Mesothelial cell of epicardium (in vitro differentiated cells): ENCODE data around the gene ATP2C2. TPM values are rescaled to one million over a fixed set of nuclear protein-coding genes. Genes with fewer than 3 reads are reported as not detected.

Experiments
- DNase-seq, 2 experiments: peaks; one replicate each; pipeline ENCODE4 v3.0.0; 2021; ENCODE audit warnings: low spot score in 2 of 2; ENCODE audit not compliant: unreplicated experiment in 2 of 2
- H3K27ac Mint-ChIP-seq: 2 replicates; pipeline ENCODE4 v1.8.0; 2021; ENCODE audit warnings: mixed read lengths
- H3K27me3 Mint-ChIP-seq: 2 replicates; pipeline ENCODE4 v1.8.0; 2021; ENCODE audit warnings: low read depth, mixed read lengths
- H3K36me3 Mint-ChIP-seq: 2 replicates; pipeline ENCODE4 v1.8.0; 2021; ENCODE audit warnings: mixed read lengths
- H3K4me1 Mint-ChIP-seq: 2 replicates; pipeline ENCODE4 v1.8.0; 2021; ENCODE audit warnings: mixed read lengths
- H3K4me3 Mint-ChIP-seq: 2 replicates; pipeline ENCODE4 v1.8.0; 2021; ENCODE audit warnings: mild to moderate bottlenecking, moderate library complexity, mixed read lengths
- H3K9me3 Mint-ChIP-seq: 2 replicates; pipeline ENCODE4 v1.8.0; 2021; ENCODE audit warnings: mixed read lengths
- total RNA-seq: library from RNA; stranded (reverse); gene quantifications from 3 replicates; pipeline ENCODE4 v1.2.1, GENCODE V29; 2021
- TF ChIP-seq, protein P1 (sequence below): fragments of 200-600 bp; sonication (generic); IDR thresholded peaks from one replicate; pipeline ENCODE4 v1.5.0; 2021; ENCODE audit warnings: antibody characterized with exemption; ENCODE audit not compliant: unreplicated experiment

ATP2C2 gene
- total RNA-seq, 1 donor from 2014 or later = 47.7 TPM

DNA sequence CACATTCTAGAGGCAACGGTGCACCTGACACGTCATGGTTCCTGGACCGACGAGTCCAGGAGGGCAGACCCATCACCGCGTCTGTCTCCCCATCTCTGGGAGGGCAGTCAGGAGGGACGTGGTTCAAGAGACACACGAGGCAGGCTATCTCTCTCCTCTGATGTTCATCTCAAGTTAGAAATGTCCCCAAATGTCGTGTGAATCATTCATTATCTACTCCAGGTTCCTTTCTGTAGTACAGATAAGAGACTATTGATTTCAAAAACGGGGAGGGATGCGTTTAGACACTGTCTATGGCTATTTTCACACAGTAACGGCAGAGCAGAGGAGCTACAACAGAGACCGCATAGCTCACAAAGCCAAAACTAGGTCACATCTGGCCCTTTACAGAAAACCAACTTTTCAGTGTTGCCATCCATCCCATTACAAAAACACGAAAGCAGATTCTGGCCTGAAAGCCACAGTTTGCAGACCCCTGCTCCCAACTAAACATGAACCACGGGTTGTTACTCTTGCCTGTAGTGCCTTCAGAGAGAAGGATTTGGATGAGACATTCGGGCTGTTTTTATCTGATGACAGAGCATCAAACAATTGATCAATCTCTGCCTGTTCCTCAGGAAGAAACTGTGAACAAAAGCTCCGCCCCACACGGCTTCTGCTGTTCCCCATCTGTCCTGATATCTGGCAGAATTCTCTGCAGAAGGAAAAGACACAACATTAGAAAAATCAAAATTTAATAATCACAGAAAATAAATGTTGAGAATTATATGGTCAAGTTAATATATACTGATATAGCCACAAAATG lies 129.3 kb downstream of the ATP2C2 start:
- Mint-ChIP-seq H3K4me1 (peaks cover 5% of the 10 kb centered on the region), H3K27me3 (no peaks in the 10 kb centered on the region), H3K36me3 (peaks cover 57% of the 10 kb centered on the region), H3K4me3 (no peak overlapping the region), H3K27ac (no peak overlapping the region), H3K9me3 (peaks cover 18% of the 10 kb centered on the region)
- no peak for DNase-seq
- TF ChIP-seq, protein P1, sequence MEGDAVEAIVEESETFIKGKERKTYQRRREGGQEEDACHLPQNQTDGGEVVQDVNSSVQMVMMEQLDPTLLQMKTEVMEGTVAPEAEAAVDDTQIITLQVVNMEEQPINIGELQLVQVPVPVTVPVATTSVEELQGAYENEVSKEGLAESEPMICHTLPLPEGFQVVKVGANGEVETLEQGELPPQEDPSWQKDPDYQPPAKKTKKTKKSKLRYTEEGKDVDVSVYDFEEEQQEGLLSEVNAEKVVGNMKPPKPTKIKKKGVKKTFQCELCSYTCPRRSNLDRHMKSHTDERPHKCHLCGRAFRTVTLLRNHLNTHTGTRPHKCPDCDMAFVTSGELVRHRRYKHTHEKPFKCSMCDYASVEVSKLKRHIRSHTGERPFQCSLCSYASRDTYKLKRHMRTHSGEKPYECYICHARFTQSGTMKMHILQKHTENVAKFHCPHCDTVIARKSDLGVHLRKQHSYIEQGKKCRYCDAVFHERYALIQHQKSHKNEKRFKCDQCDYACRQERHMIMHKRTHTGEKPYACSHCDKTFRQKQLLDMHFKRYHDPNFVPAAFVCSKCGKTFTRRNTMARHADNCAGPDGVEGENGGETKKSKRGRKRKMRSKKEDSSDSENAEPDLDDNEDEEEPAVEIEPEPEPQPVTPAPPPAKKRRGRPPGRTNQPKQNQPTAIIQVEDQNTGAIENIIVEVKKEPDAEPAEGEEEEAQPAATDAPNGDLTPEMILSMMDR = no peak

GRCh38 chr16:84498223-84498610 lies 129.9 kb downstream of the ATP2C2 start:
- Mint-ChIP-seq H3K36me3 (peaks cover 53% of the 10 kb centered on the region), H3K4me1 (peaks cover 7% of the 10 kb centered on the region), H3K4me3 (no peak overlapping the region), H3K27me3 (no peaks in the 10 kb centered on the region), H3K9me3 (peaks cover 13% of the 10 kb centered on the region), H3K27ac (no peak overlapping the region)
- DNase-seq = no peak
- TF ChIP-seq, protein P1 = no peak

GRCh38 chr16:84498859-84499620 lies 130.7 kb downstream of the ATP2C2 start:
- H3K27me3 Mint-ChIP-seq = no peaks in the 10 kb centered on the region
- H3K9me3 Mint-ChIP-seq = peaks cover 10% of the 10 kb centered on the region
- H3K4me3 Mint-ChIP-seq = no peak overlapping the region
- DNase-seq = no peak
- H3K27ac Mint-ChIP-seq = no peak overlapping the region
- TF ChIP-seq, protein P1 = no peak
- peaks cover 15% of the 10 kb centered on the region for H3K4me1 Mint-ChIP-seq
- H3K36me3 Mint-ChIP-seq = peaks cover 46% of the 10 kb centered on the region

DNA sequence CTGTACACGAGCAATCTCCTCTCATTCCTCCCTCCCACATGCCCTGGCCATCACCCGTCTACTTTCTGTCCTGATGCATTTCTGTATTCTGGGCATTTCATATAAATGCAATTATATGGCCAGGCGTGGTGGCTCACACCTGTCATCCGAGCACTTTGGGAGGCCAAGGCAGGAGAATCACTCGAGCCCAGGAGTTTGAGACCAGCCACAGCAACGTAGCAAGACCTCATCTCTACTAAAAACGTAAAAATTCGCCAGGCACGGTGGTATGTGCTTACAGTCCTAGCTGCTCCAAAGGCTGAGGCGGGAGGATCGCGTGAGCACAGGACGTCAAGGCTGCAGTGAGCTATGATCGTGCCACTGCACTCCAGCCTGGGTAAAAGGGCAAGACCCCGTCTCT lies 131.3 kb downstream of the ATP2C2 start:
- Mint-ChIP-seq H3K27me3 (no peaks in the 10 kb centered on the region), H3K9me3 (peaks cover 5% of the 10 kb centered on the region), H3K36me3 (peaks cover 40% of the 10 kb centered on the region), H3K4me1 (peaks cover 17% of the 10 kb centered on the region), H3K27ac (no peak overlapping the region), H3K4me3 (no peak overlapping the region)
- TF ChIP-seq, protein P1 = no peak
- DNase-seq = no peak

GRCh38 chr16:84500531-84500930 lies 132.2 kb downstream of the ATP2C2 start:
- Mint-ChIP-seq H3K27ac (no peak overlapping the region), H3K9me3 (peaks cover under 1% of the 10 kb centered on the region), H3K27me3 (no peaks in the 10 kb centered on the region), H3K36me3 (peaks cover 32% of the 10 kb centered on the region), H3K4me3 (no peak overlapping the region), H3K4me1 (peaks cover 25% of the 10 kb centered on the region)
- TF ChIP-seq, protein P1 = no peak
- no peak for DNase-seq
